G401 (cell line): Measurements from ENCODE around the gene GABRP. TPM values are rescaled to one million over a fixed set of nuclear protein-coding genes. Genes with fewer than 3 reads are reported as not detected.

Experiments
- DNase-seq: peaks from one replicate; pipeline ENCODE4 v3.0.0-alpha.2; 2015; ENCODE audit warnings: low spot score
- in situ Hi-C: cut with HindIII; loops from 2 replicates; pipeline ENCODE4 v1.10.0; 2016; ENCODE audit warnings: low sequenced_read_pairs, mixed read lengths
- total RNA-seq: library from RNA; depleted of rRNA; stranded (reverse); fragments of >200 nt; shearing (Covaris generic); gene quantifications from 2 replicates; pipeline ENCODE4 v1.2.3, GENCODE V29; 2014; rRNA removed

Gene GABRP, protein sequence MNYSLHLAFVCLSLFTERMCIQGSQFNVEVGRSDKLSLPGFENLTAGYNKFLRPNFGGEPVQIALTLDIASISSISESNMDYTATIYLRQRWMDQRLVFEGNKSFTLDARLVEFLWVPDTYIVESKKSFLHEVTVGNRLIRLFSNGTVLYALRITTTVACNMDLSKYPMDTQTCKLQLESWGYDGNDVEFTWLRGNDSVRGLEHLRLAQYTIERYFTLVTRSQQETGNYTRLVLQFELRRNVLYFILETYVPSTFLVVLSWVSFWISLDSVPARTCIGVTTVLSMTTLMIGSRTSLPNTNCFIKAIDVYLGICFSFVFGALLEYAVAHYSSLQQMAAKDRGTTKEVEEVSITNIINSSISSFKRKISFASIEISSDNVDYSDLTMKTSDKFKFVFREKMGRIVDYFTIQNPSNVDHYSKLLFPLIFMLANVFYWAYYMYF
- not detected in 2 replicates for total RNA-seq

GRCh38 chr5:170783498-170784247 is at the start of gene GABRP:
GABRP (plus strand) TSS chr5:170783725; CDS start chr5:170788616, 4,891 bp downstream.
- DNase-seq = no peak
- in situ Hi-C loops = no loop called here

- in situ Hi-C loops = no loop called here
- DNase-seq = no peak
Measured at GRCh38 chr5:170736966-170737365, 46.6 kb upstream of the GABRP start.

DNA sequence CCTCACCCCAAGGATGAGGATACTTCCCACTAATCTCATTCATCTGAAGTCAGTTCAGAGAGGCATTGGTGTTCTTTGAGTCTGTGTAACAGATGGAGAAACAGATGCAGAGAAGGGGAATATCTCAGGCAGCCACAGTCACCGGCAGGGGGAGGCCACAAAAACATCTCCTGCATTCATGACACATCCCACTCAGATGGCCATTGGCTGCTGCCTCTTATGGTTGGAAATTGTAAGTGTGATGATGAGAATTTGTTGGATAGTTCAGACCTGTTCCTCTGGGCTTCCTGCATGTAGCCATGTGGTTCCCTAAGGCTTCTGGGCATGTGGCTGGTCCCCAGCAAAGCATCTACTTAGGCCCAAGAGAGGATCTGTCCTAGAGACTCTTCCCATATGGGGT is 45.9 kb upstream of the GABRP start:
- in situ Hi-C loops = no loop called here
- peak; percentile 42 for DNase-seq

GRCh38 chr5:170738840-170739239 is 44.7 kb upstream of the GABRP start:
- DNase-seq = peak; percentile 93
- in situ Hi-C loops = no loop called here

DNA sequence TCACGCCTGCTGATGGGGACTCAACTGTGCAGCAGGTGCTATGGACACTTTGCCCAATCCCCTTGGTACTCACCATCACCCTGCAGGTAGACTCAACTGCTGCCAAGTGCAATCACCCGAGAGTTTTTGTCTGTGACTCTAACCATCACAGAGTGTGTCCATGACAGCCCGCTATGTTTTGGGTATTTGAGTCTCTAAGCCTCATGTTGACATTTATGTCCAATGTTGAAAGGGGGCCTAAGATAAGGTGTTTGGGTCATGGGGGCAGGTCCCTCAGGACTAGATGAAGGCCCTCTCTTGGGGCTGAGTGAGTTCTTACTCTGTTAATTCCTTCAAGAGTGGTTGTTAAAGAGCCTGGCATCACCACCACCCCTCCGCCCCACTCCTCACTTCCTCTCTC is 44.1 kb upstream of the GABRP start:
- DNase-seq = no peak
- in situ Hi-C loops = no loop called here

DNA sequence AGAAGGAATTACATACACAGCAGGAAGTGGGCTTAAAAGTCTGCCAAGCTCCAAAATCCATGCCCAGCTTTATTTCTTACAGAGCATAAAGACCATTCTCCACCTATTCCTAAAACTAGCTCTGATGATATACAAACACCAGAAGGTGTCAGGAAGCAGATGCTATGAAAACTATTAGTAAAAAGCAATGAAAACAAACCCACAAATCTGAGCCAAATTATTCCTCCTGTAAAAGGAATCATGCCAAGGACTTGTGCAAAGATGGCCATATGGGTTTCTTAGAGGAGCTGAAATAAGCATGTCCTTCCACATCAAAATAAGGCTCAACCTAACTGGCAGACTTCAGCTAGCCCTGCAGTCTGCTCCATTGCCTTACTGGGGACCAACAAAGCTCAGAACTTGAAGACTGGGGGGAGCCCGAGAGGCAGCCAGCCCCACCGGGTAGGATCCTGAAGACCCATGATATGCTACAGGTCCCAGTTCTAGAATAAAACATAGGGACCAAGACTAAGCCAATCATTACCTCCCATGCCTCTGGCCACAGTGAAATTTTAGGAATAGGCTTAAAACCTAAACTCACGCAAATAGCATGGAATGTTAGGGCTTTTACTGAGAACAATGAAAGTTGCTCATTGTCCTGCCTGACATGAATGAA is 42.8 kb upstream of the GABRP start:
- DNase-seq = peak; percentile 94
- in situ Hi-C loops = no loop called here

DNA sequence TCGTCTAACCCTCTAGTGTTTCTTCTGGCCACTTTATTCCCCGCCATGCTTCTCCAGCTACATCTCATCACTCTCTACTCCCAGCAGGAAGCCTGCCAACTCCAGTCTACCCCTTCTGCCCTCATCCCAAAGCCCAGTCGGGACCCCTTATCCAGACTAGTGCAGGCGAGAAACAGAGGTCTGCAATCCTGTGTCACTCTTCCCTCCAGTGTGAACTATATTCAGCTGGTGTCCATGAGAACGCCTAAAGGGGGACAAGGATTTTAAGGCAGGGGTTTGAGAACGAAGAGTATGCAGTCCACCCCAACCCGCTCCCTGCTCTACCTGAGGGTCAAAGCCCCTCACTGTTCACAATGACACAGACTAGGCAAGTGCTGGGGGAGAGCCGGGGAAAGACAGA is 41.7 kb upstream of the GABRP start:
- no peak for DNase-seq
- in situ Hi-C loops = no loop called here

DNA sequence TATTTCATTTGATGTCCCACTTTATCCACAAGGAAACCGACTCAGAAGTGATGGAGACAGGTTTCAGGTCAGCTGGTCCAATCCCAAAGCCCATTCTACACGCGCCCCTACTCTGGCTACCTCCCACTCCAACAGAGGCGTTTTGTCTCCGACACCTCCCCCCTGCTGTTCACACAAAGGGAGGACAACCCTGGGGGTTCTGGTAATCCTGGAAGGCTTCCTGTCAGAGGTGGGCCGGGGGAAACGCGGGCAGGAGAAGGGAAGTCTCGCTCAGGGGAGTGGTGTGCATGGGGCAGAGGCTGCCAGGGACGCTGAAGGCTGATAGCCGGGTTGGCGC is 39.7 kb upstream of the GABRP start:
- in situ Hi-C loops = no loop called here
- DNase-seq = no peak

DNA sequence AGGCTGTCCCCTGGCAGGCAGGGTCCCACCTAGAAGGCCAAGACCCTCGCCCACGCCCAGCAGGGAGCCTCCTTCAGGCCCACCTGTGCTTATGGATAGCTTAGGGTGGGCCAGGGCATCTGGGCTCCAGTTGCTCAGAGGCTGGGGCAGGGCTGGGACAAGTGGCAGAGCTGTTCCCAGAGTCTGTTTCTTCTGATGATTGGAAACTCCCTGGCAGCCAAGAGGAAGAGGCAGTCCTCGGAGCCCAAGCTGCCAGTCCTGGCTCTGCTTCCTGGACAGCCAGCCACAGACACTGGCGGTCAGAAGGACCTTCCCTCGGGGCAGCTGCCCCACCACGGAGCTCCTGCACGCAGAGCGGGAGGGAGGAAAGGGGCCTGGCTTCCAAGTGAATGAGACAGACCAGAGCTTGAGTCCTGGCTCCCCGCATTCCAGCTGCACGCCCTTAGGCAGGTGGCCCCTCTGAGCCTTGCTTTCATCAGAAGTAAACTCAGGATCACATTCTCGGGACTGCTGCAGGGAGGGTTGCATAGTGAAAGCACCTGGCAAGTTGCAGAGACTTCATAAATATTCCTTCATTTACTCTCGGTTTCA is 37.9 kb upstream of the GABRP start:
- DNase-seq = peak; percentile 33
- in situ Hi-C loops = no loop called here

DNA sequence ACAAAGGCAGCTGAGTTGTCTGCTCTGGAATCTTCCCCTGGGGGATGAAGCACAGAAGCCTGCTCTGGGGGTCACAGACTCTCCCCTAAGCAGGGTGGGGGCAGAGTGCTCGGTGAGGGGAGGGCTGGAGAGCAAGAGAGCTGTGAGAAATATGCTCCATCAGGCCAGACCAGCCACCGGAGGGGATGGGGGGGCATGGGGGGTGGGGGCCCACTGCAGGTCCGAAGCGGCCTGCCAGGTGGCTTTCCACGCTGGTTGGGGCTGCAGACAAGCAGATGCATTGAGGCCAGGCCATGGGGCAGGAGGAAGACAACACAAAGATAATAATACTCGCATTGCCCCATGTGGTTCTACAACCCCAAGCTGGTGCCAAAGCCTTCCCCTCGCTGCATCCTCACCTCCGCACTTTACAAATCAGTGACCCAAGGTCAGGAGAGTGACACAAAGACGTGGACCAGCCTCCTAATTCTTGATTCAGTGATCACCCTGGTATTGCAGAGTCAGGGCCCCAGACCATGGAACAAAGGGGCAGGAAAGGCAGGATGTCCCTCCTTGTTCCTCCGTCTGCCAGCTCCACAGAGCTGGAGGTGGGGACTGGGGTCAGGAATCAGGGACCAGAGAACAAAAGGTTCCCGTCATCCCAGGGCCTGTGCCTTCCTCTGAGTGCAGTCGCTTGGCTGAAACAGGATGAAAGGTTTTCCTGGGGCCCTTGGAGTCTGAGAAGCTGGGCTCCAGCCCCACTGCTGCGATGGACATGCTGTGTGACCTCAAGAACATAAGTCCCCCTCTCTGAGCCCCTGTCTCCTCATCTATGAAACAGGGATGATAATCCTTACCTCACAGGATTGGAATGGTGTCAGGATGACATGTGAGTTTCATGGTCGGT is 37.2 kb upstream of the GABRP start:
- in situ Hi-C loops = no loop called here
- DNase-seq = no peak

DNA sequence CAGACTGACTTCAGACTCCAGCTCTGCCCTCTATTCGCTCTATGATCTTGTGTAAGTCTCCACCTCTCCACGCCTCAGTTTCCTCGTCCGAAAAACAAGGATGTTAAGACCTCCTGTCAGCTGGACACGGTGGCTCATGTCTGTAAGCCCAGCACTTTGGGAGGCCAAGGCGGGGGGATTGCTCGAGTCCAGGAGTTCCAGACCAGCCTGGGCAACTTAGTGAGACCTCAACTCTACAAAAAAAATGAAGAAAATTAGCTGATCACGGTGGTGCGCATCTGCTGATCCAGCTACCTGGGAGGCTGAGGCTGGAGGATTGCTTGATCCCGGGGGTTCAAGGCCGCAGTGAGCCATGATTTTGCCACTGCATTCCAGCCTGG is 36.6 kb upstream of the GABRP start:
- in situ Hi-C loops = no loop called here
- DNase-seq = no peak

GRCh38 chr5:170747357-170747756 is 36.2 kb upstream of the GABRP start:
- in situ Hi-C loops = no loop called here
- DNase-seq = no peak

DNA sequence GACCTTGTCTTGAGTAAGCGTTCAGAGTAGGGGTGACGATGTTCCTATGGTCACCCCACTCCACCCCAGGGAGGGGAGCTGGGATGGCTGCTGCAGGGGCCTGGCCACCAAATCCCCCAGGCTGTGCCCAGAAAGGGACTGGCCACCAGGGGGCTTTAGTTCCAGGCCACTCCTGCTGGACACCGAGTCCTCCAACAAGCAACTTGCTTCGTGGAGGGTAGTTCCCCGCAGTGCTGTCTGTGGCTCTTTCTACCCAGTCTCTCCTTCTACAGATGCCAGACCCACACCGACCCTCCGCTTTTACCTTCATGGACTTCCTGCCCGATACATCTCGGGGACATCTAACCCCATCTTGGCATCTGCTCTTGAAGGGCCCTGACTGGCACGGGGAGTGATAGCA is 35.7 kb upstream of the GABRP start:
- in situ Hi-C loops = no loop called here
- DNase-seq = no peak

DNA sequence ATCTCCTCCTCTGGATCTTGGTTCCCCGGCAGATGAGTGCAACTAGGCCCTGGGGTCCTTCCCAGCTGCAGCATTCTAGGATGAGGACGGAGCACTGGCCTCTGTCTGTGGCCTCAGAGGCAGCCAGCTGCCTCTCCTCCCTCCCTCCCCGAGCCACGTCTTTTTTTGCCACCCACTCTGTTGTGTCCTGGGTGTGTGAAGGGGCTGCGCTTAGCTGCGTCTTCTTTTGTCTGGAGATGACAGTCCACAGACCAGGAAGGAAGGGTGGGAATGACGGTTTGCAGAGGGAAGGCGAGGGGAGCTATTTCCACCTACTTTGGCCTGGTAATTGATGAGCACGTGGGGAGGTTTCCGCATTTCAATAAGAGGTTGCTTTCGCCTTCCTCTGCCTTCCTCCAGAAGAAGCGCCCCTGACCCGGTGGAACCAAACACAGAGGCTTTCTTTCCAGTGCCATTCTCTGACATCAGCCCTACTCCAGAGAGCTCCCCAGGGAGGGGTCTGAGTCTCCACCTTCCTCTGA is 34.5 kb upstream of the GABRP start:
- no peak for DNase-seq
- in situ Hi-C loops = no loop called here

DNA sequence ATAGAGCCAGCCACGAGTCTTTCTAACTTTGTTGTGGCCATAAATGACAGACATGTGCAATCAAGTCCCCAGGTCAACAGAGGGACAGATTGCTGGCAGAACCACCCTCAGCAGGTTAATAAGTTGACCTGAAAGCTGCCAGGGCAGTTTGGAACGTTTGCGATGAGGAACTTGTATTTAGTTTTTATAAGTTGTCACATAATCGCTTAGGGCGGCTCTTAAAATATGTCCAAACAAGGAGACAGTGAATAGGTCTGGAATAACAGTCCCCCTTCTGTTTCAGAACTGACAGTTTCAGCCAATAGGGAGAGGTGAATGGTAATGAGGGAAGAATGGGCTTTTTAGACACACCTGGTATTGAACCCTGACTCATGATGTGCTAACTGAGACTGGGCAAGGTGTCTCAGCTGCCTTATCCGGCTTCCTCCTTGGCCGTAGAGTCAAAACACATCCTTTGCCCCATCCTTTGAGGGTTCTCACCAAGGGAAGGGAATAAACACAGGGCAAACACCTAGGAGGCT is 33.6 kb upstream of the GABRP start:
- no peak for DNase-seq
- in situ Hi-C loops = no loop called here

DNA sequence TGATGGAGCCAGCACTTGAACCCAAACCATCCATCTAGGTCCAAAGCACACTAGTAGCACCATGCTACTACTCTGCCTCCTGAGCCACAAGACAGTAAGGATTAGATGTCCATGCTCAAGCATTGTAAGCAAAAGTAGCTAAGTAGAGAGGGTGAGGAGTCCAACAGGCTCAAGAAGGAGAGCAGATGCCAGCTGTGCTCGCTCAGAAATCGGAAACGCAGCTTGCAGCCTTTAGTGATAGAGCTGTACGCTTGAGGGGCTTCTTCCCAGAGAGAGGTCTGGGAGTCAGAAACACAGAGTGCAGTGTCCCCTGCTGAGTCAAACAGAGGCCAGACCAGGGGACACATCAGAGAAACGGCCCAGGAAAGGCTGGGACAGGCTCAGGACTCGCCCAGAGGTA is 32.7 kb upstream of the GABRP start:
- in situ Hi-C loops = no loop called here
- DNase-seq = no peak

DNA sequence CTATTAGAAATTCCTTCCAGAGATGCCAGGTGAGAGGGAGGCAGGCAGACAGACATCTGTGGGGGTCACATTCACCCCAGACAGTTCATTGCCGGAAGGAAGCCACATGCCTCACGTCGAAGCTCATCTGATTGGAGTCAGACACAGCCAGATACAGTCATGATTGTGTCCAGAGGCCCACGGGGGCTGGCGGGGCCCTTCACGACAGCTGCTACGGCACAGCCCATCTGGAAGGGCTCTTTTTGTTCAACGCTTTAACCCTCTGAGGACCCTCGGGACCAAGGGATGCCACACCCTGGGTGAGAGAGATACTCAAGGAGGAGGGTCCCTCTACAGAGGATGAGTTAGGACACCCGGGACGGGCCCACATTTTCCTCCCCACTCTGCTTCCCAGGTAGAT is 31.9 kb upstream of the GABRP start:
- no peak for DNase-seq
- in situ Hi-C loops = no loop called here
